HFF-Myc (cell line): ENCODE measurements around the gene SLC7A6OS.

Source experiments
- DNase-seq: peaks from one replicate; pipeline ENCODE4 v3.0.0-alpha.2; 2011; ENCODE audit warnings: low read depth; ENCODE audit errors: extremely low read depth
- H3K4me3 ChIP-seq: replicated peaks from 2 replicates; pipeline ENCODE4 v1.5.1; 2011; ENCODE audit warnings: low read depth, mild to moderate bottlenecking, control low read depth, low read length
- CTCF ChIP-seq: IDR thresholded peaks from 2 replicates; pipeline ENCODE4 v1.5.1; 2012; ENCODE audit warnings: mild to moderate bottlenecking, low read depth, low read length, control low read depth; ENCODE audit errors: missing control alignments

SLC7A6OS gene

GRCh38 chr16:68274441-68274840 is 36.3 kb downstream of the SLC7A6OS start:
- no peak for TF ChIP-seq CTCF
- no peak overlapping the region for H3K4me3 ChIP-seq
- DNase-seq: no peak

GRCh38 chr16:68273896-68274295 is 36.9 kb downstream of the SLC7A6OS start:
- no peak overlapping the region for H3K4me3 ChIP-seq
- no peak for TF ChIP-seq CTCF
- no peak for DNase-seq

DNA sequence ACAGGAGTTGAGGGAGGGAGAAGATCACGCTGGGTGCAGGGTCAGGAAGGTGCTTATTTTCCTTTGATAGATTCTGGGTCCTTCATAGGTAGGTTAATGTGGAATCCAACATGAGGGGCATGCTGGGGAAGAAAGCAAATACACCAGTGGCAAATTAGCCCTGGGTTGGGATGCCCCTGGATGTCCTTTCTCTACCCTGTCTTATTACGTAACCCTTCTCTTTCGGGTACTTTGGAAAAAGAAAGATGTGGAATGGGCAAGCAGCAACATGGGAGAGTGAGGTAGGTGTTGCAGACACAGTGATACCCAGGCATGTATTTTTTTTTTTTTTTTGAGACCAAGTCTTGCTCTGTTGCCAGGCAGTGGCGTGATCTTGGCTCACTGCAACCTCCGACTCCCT is 37.3 kb downstream of the SLC7A6OS start:
- no peak for DNase-seq
- TF ChIP-seq CTCF: no peak
- no peak overlapping the region for H3K4me3 ChIP-seq

DNA sequence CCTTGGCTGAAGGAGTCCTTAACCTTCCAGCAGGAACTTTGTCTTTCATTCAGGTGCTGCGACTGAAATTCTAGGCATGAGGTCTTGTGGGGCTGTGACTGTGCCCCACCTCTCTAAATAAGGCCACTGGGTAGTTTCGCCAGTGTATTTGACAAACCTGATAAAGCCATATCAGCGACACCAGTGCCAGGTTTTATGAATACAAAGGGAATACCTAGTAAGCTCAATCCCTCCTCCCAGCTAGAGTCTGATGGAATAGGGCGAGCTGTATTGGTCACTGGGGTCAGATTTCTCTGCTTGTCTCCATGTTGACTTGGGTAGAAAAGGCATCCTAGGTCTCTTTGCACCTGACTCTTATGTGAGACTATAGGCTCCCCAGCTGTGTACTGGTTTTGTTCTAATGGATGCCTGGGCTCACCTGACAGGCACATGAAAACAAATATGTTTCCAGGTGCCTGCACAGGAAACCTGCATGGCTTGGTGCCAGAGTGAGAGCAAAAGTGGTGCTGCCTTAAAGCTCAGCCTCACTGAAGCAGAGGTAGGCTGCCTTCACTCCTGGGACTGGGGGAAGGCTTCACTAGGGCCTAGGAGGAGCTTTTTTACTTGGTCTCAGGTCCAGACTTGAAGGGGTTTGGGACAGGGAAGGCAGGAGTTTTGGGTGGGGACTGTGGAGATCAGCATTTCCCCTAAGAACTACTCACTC is 38.1 kb downstream of the SLC7A6OS start:
- no peak for TF ChIP-seq CTCF
- DNase-seq: no peak
- H3K4me3 ChIP-seq: no peak overlapping the region

DNA sequence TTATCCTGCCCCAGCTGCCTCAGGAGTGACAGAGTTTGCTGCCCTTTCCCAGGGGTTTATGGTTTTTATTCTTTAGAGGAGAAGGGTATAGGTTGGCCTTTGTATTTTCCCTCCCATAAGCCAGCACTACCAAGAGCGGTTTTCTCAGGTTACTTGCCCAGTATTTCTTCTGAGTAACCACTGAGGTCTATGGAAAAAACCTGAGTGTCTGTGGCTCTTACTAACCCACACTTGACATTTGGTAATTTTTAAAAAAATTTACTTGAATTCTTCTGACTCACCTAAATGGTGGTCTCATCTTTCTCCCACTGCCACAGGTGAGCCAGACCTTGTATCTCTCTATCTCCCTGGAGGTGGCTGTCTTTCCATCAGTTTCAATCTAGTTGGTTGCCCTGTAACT is 40.4 kb downstream of the SLC7A6OS start:
- no peak for TF ChIP-seq CTCF

DNA sequence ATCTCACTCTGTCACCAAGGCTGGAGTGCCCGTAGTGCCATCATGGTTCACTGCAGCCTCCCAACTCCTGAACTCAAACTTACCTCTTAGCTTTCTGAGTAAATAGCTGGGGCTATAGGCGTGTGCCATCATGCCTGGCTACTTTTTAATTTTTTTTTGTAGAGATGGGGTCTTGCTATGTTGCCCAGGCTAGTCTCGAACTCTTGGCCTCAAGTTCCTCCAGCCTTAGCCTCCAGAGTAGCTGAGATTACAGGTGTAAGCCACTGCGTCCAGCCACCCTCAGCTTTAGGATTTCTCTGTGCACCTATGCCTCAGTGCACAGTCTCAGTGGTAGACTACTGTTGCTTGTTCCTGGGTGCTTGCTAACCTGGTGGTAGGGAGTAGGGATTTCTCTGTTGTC is 41.0 kb downstream of the SLC7A6OS start:
- H3K4me3 ChIP-seq: no peak overlapping the region
- no peak for TF ChIP-seq CTCF
- no peak for DNase-seq

More for the DNA sequence above, 40.4 kb downstream of the SLC7A6OS start:
- H3K4me3 ChIP-seq: no peak overlapping the region
- no peak for DNase-seq
